Measurements from ENCODE around the gene SEPTIN11.

DNA sequence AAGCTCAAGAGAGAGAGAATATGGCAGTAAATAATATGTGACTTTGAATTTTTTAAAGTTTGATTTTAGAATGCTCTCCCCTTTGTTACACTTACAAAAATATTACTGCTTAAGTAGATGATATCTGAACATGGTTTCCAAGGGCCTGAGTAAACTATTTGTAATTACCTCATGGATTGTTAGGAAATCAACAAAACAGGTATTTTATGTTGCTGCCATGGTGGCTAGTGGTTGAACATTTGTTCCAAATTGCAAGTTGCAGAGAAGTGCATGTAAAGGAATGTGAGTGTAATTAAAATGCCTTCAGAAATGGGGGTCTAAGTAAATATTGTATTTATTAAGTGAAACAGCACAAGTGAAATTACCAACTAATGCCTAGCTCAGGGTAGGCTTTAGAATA is 27.6 kb downstream of the SEPTIN11 start:
- TF ChIP-seq, protein P1, sequence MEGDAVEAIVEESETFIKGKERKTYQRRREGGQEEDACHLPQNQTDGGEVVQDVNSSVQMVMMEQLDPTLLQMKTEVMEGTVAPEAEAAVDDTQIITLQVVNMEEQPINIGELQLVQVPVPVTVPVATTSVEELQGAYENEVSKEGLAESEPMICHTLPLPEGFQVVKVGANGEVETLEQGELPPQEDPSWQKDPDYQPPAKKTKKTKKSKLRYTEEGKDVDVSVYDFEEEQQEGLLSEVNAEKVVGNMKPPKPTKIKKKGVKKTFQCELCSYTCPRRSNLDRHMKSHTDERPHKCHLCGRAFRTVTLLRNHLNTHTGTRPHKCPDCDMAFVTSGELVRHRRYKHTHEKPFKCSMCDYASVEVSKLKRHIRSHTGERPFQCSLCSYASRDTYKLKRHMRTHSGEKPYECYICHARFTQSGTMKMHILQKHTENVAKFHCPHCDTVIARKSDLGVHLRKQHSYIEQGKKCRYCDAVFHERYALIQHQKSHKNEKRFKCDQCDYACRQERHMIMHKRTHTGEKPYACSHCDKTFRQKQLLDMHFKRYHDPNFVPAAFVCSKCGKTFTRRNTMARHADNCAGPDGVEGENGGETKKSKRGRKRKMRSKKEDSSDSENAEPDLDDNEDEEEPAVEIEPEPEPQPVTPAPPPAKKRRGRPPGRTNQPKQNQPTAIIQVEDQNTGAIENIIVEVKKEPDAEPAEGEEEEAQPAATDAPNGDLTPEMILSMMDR (IDR thresholded peaks at IDR 0.05; ENCODE audit: poor library complexity, severe bottlenecking) = no peak
- TF ChIP-seq POLR2AphosphoS5 (IDR thresholded peaks at IDR 0.05) = no peak
- TF ChIP-seq, protein P2, sequence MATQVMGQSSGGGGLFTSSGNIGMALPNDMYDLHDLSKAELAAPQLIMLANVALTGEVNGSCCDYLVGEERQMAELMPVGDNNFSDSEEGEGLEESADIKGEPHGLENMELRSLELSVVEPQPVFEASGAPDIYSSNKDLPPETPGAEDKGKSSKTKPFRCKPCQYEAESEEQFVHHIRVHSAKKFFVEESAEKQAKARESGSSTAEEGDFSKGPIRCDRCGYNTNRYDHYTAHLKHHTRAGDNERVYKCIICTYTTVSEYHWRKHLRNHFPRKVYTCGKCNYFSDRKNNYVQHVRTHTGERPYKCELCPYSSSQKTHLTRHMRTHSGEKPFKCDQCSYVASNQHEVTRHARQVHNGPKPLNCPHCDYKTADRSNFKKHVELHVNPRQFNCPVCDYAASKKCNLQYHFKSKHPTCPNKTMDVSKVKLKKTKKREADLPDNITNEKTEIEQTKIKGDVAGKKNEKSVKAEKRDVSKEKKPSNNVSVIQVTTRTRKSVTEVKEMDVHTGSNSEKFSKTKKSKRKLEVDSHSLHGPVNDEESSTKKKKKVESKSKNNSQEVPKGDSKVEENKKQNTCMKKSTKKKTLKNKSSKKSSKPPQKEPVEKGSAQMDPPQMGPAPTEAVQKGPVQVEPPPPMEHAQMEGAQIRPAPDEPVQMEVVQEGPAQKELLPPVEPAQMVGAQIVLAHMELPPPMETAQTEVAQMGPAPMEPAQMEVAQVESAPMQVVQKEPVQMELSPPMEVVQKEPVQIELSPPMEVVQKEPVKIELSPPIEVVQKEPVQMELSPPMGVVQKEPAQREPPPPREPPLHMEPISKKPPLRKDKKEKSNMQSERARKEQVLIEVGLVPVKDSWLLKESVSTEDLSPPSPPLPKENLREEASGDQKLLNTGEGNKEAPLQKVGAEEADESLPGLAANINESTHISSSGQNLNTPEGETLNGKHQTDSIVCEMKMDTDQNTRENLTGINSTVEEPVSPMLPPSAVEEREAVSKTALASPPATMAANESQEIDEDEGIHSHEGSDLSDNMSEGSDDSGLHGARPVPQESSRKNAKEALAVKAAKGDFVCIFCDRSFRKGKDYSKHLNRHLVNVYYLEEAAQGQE (IDR thresholded peaks at IDR 0.05; ENCODE audit: borderline replicate concordance) = no peak
- no peak for TF ChIP-seq EP300 (conservative IDR thresholded peaks at IDR 0.05; ENCODE audit: poor library complexity, severe bottlenecking)
- TF ChIP-seq EZH2 (IDR thresholded peaks at IDR 0.05; ENCODE audit: borderline replicate concordance, insufficient read depth, low read length, poor library complexity, severe bottlenecking) = no peak
